Thyroid gland (tissue), 4 donors: ENCODE results near the gene SV2B.

ENCODE experiments used
- CTCF ChIP-seq, 6 experiments: fragments of 200-600 bp in 3 of 6; fragments of 450-650 bp in 3 of 6; sonication (generic) in 3 of 6; IDR thresholded peaks; one replicate each; pipeline ENCODE4 v1.5.1; 2016 to 2019; ENCODE audit warnings: antibody characterized with exemption in 6 of 6, mild to moderate bottlenecking in 2 of 6, inconsistent platforms in 1 of 6, moderate library complexity in 1 of 6
- POLR2A ChIP-seq, 2 donors: fragments of 450-650 bp; IDR thresholded peaks; one replicate each; pipeline ENCODE4 v1.6.1; 2017; ENCODE audit warnings: antibody characterized with exemption in 2 of 2, mild to moderate bottlenecking in 2 of 2, moderate library complexity in 1 of 2

- TF ChIP-seq CTCF (IDR thresholded peaks at IDR 0.05) (no peak), POLR2A (IDR thresholded peaks at IDR 0.05) (no peak)
Measured at GRCh38 chr15:91200101-91200754, 100.2 kb downstream of the SV2B start.
